GM12865 (cell line): Measurements from ENCODE around the gene ESR2.

ENCODE experiments used
- DNase-seq: peaks from one replicate; pipeline ENCODE4 v3.0.0; 2010; ENCODE audit warnings: low read depth
- H3K4me3 ChIP-seq: 2 replicates; pipeline ENCODE4 v1.5.1; 2011; ENCODE audit warnings: mild to moderate bottlenecking, low read depth, low read length, control low read depth
- TF ChIP-seq, protein P1 (sequence below): IDR thresholded peaks from 2 replicates; pipeline ENCODE4 v1.5.1; 2011; ENCODE audit warnings: low read length, control low read depth, low read depth, inconsistent platforms; ENCODE audit not compliant: insufficient read depth; ENCODE audit errors: missing control alignments

ESR2 gene

DNA sequence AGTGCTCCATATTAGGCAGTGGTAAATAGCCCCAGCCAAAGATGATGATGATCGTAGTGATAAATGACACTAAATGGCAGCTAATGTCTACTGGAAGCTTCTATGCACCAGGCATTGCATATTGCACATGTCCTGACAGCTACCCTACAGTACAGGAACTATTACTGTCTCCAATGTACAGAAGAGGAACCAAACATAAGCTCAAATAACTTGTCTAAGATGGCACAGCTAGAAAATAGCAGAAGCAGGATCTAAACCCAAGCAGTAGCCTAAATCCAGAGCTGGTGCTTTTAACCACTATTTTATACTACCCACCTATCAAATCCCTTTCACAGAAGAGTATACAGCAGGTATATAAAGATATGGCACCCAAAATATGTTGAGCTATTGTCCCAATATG is 28.9 kb downstream of the ESR2 start:
- no peak overlapping the region for H3K4me3 ChIP-seq
- no peak for DNase-seq
- TF ChIP-seq, protein P1, sequence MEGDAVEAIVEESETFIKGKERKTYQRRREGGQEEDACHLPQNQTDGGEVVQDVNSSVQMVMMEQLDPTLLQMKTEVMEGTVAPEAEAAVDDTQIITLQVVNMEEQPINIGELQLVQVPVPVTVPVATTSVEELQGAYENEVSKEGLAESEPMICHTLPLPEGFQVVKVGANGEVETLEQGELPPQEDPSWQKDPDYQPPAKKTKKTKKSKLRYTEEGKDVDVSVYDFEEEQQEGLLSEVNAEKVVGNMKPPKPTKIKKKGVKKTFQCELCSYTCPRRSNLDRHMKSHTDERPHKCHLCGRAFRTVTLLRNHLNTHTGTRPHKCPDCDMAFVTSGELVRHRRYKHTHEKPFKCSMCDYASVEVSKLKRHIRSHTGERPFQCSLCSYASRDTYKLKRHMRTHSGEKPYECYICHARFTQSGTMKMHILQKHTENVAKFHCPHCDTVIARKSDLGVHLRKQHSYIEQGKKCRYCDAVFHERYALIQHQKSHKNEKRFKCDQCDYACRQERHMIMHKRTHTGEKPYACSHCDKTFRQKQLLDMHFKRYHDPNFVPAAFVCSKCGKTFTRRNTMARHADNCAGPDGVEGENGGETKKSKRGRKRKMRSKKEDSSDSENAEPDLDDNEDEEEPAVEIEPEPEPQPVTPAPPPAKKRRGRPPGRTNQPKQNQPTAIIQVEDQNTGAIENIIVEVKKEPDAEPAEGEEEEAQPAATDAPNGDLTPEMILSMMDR = no peak

DNA sequence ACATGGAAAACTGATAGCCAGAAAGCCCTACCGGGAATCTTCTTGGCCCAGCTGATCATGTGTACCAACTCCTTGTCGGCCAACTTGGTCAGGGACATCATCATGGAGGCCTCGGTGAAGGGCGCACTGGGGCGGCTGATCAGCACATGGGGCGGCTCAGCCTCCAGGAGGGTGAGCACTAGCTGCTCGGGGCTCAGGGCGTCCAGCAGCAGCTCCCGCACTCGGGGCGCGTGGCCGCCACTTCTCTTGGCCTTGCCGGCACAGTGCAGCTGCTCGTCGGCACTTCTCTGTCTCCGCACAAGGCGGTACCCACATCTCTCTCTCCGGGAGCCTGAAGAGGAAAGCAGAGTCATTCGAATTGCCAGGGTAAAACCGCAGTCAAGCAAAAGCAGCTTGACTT is 33.8 kb downstream of the ESR2 start:
- TF ChIP-seq, protein P1 = no peak
- no peak overlapping the region for H3K4me3 ChIP-seq
- DNase-seq = no peak

DNA sequence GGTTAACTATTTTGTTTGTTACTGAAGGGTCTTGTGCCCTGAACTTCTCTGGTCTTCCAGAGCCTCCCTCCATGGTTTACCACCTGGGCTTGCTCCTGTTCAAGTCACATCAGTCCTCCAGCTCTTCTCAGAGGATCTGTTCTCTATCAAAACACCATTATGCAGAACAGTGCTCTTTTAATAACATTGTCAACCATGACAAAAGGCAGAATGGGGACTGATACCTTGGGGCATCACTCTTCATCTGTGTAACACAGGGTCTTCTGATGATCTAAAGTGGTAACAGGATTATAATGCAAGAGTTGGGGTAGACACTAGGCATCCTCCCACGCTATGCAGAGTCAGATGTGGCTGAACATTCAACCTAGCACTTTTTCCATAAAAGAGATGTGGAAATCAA is 38.4 kb downstream of the ESR2 start:
- no peak for DNase-seq
- TF ChIP-seq, protein P1 = no peak
- H3K4me3 ChIP-seq = no peak overlapping the region

DNA sequence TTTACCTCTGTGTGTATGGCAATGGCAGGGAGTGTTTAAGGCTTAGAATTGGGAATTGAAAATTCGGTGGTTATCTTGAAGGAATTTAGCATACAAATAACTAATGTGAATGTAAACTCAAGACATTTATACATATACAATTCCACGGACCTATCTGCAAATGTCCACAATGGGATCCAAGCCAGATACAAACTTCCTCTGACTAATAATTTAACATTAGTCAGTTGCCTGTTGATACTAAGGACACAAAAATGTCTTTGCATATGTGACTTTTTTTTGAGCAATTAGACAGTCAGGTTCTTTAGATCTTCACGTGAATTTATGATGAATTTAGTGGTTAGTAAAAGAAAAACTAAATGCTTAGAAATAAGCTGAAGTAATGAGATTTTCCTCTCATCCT is 40.5 kb downstream of the ESR2 start:
- DNase-seq = no peak
- no peak overlapping the region for H3K4me3 ChIP-seq

DNA sequence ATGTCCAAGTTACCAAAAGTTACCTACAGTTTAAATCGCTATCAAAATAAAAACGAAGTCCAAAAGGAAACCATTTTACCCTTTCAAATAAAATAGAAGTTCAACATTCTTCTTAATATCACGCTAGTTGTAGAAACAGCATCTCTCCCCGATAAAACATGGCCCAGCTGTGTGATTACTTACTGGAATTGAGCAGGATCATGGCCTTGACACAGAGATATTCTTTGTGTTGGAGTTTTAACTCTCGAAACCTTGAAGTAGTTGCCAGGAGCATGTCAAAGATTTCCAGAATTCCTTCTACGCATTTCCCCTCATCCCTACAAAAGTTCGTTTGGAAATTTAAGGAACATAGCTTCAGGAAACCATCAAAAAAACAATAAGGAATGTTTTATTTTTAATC is 44.8 kb downstream of the ESR2 start:
- TF ChIP-seq, protein P1 = no peak
- no peak for DNase-seq
- H3K4me3 ChIP-seq = no peak overlapping the region

More for the DNA sequence above, 40.5 kb downstream of the ESR2 start:
- TF ChIP-seq, protein P1 = no peak

DNA sequence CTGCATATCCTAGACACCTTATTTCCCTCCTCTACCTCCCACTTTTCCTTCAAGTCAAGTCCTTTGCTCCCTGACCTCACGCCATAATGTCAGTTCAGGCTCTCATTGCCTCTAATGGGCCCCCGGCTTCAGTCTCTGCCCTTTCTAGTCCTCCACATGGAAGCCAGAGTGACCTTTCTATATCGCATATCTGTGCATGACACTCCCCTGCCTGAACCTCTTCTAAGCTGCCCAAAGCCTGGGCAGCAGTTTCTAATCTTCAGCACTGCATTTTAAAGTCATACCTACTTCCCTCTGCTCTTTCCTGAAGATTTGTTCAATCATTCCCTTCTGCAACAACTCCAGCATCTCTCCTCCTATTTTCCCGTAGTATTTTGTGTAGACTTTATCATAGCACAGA is 45.5 kb downstream of the ESR2 start:
- TF ChIP-seq, protein P1 = no peak
- DNase-seq = no peak
- no peak overlapping the region for H3K4me3 ChIP-seq

DNA sequence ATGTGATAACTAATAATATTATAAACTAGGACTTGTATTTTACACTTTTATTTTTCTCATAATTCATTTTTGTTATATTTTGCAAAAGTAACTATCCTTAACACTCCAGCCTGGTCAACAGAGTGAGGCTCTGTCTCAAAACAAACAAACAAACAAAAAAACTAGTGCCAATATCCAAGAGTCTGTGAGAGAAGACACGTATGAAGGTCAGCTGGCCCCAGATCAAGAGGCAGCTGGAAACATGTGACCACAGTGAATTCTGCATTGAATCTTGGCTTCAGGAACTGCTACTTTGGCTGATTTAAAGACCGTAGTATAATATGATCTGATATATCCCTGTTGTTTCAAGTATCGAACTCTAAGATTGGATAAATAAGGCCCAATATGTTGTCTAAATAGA is 47.0 kb downstream of the ESR2 start:
- DNase-seq = no peak
- TF ChIP-seq, protein P1 = no peak
- no peak overlapping the region for H3K4me3 ChIP-seq
